ENCODE measurements around the gene PDGFRB. TPM values are rescaled to one million over a fixed set of nuclear protein-coding genes. Genes with fewer than 3 reads are reported as not detected.

PDGFRB gene
- polyA plus RNA-seq, 1 experiment = 276 TPM

GRCh38 chr5:150167908-150168307 is 12.3 kb upstream of the PDGFRB start:
- CTCF ChIA-PET = interaction anchor here (0.8 to 1.8 kb wide), 3 partner anchors 10 to 177 kb away, joined by 3 to 4 read pairs (median 3); no protein-coding TSS in a partner anchor
- DNase-seq (ENCODE audit: low read depth) = no peak
- Histone ChIP-seq H3K36me3 (ENCODE audit: control insufficient read depth, insufficient read depth, low read length) (no peaks in the 10 kb centered on the region), H3K27me3 (ENCODE audit: control insufficient read depth, insufficient read depth, low read length) (peaks cover 9% of the 10 kb centered on the region), H3K4me3 (ENCODE audit: low read depth, low read length) (no peak overlapping the region)
- peak; percentile 17; the same call in 1 of the 2 replicates for TF ChIP-seq CTCF (IDR thresholded peaks at IDR 0.05; ENCODE audit: insufficient read depth, low read depth, low read length)
- POLR2A ChIA-PET = no interaction called here

- no peak for TF ChIP-seq CTCF (IDR thresholded peaks at IDR 0.05; ENCODE audit: insufficient read depth, low read depth, low read length)
- H3K27me3 ChIP-seq (ENCODE audit: control insufficient read depth, insufficient read depth, low read length) = peaks cover 9% of the 10 kb centered on the region
- ChIA-PET POLR2A (no interaction called here), CTCF (interaction anchor here (0.8 kb wide), 1 partner anchor 177 kb away, joined by 3 read pairs; no protein-coding TSS in a partner anchor)
- no peak overlapping the region for H3K4me3 ChIP-seq (ENCODE audit: low read depth, low read length)
- no peak for DNase-seq (ENCODE audit: low read depth)
- H3K36me3 ChIP-seq (ENCODE audit: control insufficient read depth, insufficient read depth, low read length) = no peaks in the 10 kb centered on the region
Observed at GRCh38 chr5:150167512-150167850, 11.8 kb upstream of the PDGFRB start.

GRCh38 chr5:150166650-150167511 is 11.2 kb upstream of the PDGFRB start, which contains the start of gene CDX1:
Gene CDX1, plus strand, starts transcription at chr5:150166778. Its CDS starts 99 bp downstream, at chr5:150166877.
- H3K27me3 ChIP-seq (ENCODE audit: control insufficient read depth, insufficient read depth, low read length) = peaks cover 9% of the 10 kb centered on the region
- CTCF ChIA-PET = interaction anchor here (5.5 kb wide), 1 partner anchor 7 kb away, joined by 38 read pairs; no protein-coding TSS in a partner anchor

GRCh38 chr5:150166037-150166649 is 10.5 kb upstream of the PDGFRB start:
- POLR2A ChIA-PET = no interaction called here
- H3K4me3 ChIP-seq (ENCODE audit: low read depth, low read length) = no peak overlapping the region
- H3K36me3 ChIP-seq (ENCODE audit: control insufficient read depth, insufficient read depth, low read length) = no peaks in the 10 kb centered on the region
- peaks cover 9% of the 10 kb centered on the region for H3K27me3 ChIP-seq (ENCODE audit: control insufficient read depth, insufficient read depth, low read length)
- no peak for TF ChIP-seq CTCF (IDR thresholded peaks at IDR 0.05; ENCODE audit: insufficient read depth, low read depth, low read length)
- CTCF ChIA-PET = interaction anchor here (5.5 kb wide), 1 partner anchor 8 kb away, joined by 38 read pairs; no protein-coding TSS in a partner anchor
- no peak for DNase-seq (ENCODE audit: low read depth)

More at GRCh38 chr5:150166650-150167511, 11.2 kb upstream of the PDGFRB start, which contains the start of gene CDX1:
- no peak for DNase-seq (ENCODE audit: low read depth)
- Histone ChIP-seq H3K4me3 (ENCODE audit: low read depth, low read length) (no peak within 1 kb of the TSS), H3K36me3 (ENCODE audit: control insufficient read depth, insufficient read depth, low read length) (no peaks in the 10 kb centered on the region)
- TF ChIP-seq CTCF (IDR thresholded peaks at IDR 0.05; ENCODE audit: insufficient read depth, low read depth, low read length) = no peak
- POLR2A ChIA-PET = no interaction called here

All from BJ (cell line).